ENCODE results near the gene C2CD2. TPM values are rescaled to one million over a fixed set of nuclear protein-coding genes. Genes with fewer than 3 reads are reported as not detected.

Gene C2CD2
- total and polyA plus RNA-seq, 3 experiments from 2014 or later = 2.3 to 5.0 (median 4.3) TPM

DNA sequence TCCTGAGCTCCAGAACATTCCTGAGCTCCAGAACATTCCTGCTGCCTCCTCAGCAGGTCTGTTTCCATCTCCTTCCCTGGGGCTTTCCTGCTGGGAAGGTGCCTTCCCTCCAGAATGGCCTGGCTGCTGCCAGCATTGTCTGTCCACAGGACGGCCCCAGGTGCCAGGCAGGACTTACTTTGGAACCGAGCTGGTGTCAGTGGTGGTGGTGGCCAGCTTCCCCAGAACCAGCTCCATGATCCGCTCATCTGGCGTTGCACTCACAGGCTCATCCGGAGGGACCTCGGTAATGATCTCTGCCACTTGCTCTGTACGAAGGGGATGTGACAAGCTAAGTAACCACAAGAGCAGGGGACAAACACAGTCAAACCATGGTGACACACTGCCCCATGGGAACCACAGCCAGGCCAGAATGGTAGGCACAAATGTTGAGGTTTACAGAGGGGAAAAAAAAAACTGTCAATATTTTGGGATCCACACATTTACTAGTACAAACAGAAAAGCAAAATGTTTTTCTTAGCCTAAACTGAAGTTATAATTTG lies 116.0 kb downstream of the C2CD2 start:
- Histone ChIP-seq H3K27me3 (ENCODE audit: insufficient read depth, low read length, poor library complexity, severe bottlenecking) (no peaks in the 10 kb centered on the region), H3K27ac (ENCODE audit: low read depth, low read length) (no peak overlapping the region), H3K9me3 (ENCODE audit: low read length) (no peaks in the 10 kb centered on the region), H3K4me1 (ENCODE audit: insufficient read depth, low read length) (no peaks in the 10 kb centered on the region), H3K4me3 (ENCODE audit: low read length) (no peak overlapping the region), H3K36me3 (ENCODE audit: insufficient read depth, low read length) (peaks cover 6% of the 10 kb centered on the region)
- Mint-ChIP-seq H3K27ac (no peak overlapping the region), H3K27me3 (no peaks in the 10 kb centered on the region), H3K4me1 (no peaks in the 10 kb centered on the region), H3K36me3 (peaks cover 13 to 78% (median 22%) of the 10 kb centered on the region in 3 donors), H3K9me3 (peaks cover 0 to 12% (median 0%) of the 10 kb centered on the region in 5 donors), H3K4me3 (no peak overlapping the region)
- CTCF ChIA-PET = no interaction called here
- no peak for DNase-seq
- POLR2A ChIA-PET = no interaction called here

DNA sequence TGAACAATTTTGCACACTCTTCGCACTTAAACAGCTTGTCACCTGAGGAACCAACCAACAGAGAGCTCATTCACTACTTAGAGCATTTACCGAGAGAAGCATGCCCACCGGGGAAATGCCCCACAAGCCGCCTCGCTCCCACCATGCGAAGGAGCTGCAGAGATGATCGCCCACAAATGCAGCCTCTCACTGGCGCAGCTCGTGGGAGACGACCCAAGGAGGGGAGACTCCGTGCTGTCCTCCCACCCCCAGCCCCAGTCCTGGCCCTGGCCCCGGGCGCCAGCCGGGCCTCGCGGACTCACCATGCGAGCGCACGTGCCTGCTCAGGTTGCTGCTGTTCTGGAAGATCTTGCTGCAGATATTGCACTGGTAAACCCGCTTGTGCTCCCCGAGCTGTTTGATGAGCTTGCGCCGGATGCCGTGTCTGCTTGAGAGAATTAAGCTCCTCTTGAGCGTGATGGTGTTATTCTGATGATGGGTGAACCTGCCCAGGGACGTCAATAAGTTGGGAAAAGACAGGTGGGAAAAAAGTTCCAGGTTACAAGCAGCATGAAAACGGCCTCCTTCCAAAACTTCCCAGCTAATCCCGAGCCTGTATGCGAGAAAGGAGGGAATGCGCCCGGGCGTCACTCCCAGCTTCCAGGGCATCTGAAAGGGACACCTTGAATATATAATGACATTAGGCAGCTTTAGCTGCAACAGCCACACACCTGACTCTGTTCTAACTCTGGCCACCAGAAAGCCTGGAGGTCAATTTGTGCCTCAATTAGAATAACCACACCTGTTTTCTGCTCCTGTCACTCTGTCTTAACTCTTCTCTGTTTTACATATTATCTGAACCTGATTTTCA lies 117.4 kb downstream of the C2CD2 start:
- Histone ChIP-seq H3K9me3 (ENCODE audit: low read length) (no peaks in the 10 kb centered on the region), H3K36me3 (ENCODE audit: insufficient read depth, low read length) (peaks cover 6% of the 10 kb centered on the region), H3K27ac (ENCODE audit: low read depth, low read length) (no peak overlapping the region), H3K4me3 (ENCODE audit: low read length) (no peak overlapping the region), H3K4me1 (ENCODE audit: insufficient read depth, low read length) (no peaks in the 10 kb centered on the region), H3K27me3 (ENCODE audit: insufficient read depth, low read length, poor library complexity, severe bottlenecking) (no peaks in the 10 kb centered on the region)
- Mint-ChIP-seq H3K36me3 (peaks cover 12 to 78% (median 20%) of the 10 kb centered on the region in 3 donors), H3K4me3 (no peak overlapping the region), H3K27ac (no peak overlapping the region), H3K9me3 (peaks cover 0 to 11% (median 0%) of the 10 kb centered on the region in 5 donors), H3K27me3 (no peaks in the 10 kb centered on the region), H3K4me1 (no peaks in the 10 kb centered on the region)
- POLR2A ChIA-PET = no interaction called here
- CTCF ChIA-PET = no interaction called here
- no peak for DNase-seq

DNA sequence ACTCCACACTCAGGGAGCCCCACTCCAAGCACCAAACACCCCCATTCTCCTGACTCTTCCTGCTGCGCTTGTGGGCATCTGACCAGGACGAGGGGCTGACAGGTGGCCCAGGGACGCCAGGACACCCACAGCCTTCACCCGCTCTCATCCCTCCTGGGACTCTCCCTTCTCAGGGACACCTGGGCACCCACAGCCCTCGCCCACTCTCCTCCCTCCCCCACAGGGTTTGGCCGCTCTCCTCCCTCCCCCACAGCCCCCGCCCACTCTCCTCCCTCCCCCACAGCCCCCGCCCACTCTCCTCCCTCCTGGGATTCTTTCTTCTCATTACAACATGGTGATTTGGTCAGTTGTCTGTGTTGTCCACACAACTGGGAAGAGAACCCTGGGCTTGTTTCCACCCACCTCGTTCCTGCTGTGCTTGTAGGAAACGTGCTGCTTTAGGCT lies 118.1 kb downstream of the C2CD2 start:
- no peaks in the 10 kb centered on the region for H3K27me3 ChIP-seq (ENCODE audit: insufficient read depth, low read length, poor library complexity, severe bottlenecking)
- H3K4me1 ChIP-seq (ENCODE audit: insufficient read depth, low read length) = no peaks in the 10 kb centered on the region
- no peak for DNase-seq
- H3K36me3 ChIP-seq (ENCODE audit: insufficient read depth, low read length) = peaks cover 6% of the 10 kb centered on the region
- Mint-ChIP-seq H3K4me1 (no peaks in the 10 kb centered on the region), H3K4me3 (no peak overlapping the region), H3K9me3 (peaks cover 0 to 5% (median 0%) of the 10 kb centered on the region in 5 donors), H3K27ac (no peak overlapping the region), H3K27me3 (no peaks in the 10 kb centered on the region), H3K36me3 (peaks cover 5 to 72% (median 13%) of the 10 kb centered on the region in 3 donors)
- no peak overlapping the region for H3K4me3 ChIP-seq (ENCODE audit: low read length)
- ChIA-PET POLR2A (no interaction called here), CTCF (no interaction called here)
- no peak overlapping the region for H3K27ac ChIP-seq (ENCODE audit: low read depth, low read length)
- H3K9me3 ChIP-seq (ENCODE audit: low read length) = no peaks in the 10 kb centered on the region

Other genes starting within 250 kb of the C2CD2 start
- under 1 TPM in 1 of 2 experiments, not detected in 1; 0.18 TPM for gene RIPK4, start 187.0 kb downstream of the C2CD2 start, total RNA-seq
- not detected for gene RIPK4, start 187.0 kb downstream of the C2CD2 start, polyA plus RNA-seq
- 10 to 100 TPM; 12.0 to 13.1 TPM for gene PRDM15, start 74.7 kb downstream of the C2CD2 start, total RNA-seq
- gene PRDM15, start 74.7 kb downstream of the C2CD2 start, polyA plus RNA-seq = 2.2 TPM
- 10 to 100 TPM; 39.0 to 43.6 TPM for gene ZBTB21, start 56.3 kb upstream of the C2CD2 start, total RNA-seq
- gene ZBTB21, start 56.3 kb upstream of the C2CD2 start, polyA plus RNA-seq = 5.9 TPM
- under 1 TPM in 1 of 2 experiments, not detected in 1; 0.07 TPM for gene UMODL1, start 117.3 kb upstream of the C2CD2 start, total RNA-seq
- gene UMODL1, start 117.3 kb upstream of the C2CD2 start, polyA plus RNA-seq = not detected

Data from CD8-positive, alpha-beta memory T cell (primary cell).